ENCODE data around the gene PPP6R2. TPM values are rescaled to one million over a fixed set of nuclear protein-coding genes. Genes with fewer than 3 reads are reported as not detected.
A peak's percentile ranks its signal among the peaks of the same experiment; 100 is the strongest.

The PPP6R2 gene
- total and polyA plus RNA-seq, 5 experiments from 2014 or later = 13.3 to 104 (median 29.1) TPM

DNA sequence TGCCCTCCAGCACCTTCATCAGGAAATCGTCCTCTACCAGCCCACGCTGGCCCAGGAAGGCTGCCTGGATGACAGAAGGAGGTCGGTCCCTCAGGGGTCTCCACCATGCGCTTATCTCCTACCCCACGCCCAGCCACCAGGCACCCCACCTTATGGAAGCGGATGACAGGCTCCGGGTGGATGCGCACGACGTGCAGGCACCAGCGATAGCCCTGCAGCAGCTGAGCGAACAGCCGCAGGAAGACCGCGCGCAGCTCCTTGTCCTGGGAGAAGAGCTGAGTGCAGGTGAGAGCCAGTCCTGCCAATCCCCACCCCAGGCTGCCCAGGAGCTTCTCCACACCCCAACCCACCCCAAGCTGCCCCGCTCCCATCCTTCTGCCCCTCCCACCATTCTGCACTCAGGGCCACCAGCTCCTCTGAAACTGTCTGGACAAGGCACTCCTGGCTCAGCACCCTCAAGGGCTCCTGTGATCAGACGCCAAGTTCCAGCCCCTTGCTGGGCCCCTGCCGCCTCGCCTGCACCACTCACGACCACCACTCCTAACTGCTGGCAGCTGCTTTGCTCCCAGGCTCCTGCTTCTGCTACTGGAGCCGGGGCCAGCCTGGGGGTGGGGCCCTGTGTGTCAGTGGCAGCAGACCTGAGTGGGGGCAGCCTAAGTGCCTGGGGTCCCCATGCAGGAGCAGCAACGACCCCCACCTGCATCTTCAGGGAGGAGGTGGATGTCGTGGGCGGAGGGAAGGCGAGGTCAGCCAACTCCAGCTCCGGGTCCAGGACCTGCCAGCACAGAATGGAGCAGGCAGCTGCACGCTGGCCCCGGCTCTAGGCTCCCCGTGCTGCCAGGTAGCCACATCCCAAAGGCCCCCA lies 122.2 kb downstream of the PPP6R2 start:
- no peak for DNase-seq
- peaks cover 0 to 58% (median 8%) of the 10 kb centered on the region in 3 donors for H3K36me3 Mint-ChIP-seq
- ATAC-seq = no peak
- H3K27ac Mint-ChIP-seq = peak overlapping the region in 4 of 10 donors; percentile 57 to 95 (median 76)
- no peaks in the 10 kb centered on the region for H3K27me3 Mint-ChIP-seq
- peak overlapping the region in 1 of 10 donors; percentile 15 for H3K4me3 Mint-ChIP-seq
- H3K4me1 Mint-ChIP-seq = peaks cover 20 to 46% (median 37%) of the 10 kb centered on the region in 4 donors
- no peaks in the 10 kb centered on the region for H3K9me3 Mint-ChIP-seq
- POLR2A ChIA-PET = interaction anchor here (0.6 to 6.2 kb wide), 8 partner anchors 10 to 408 kb away, joined by 3 to 92 read pairs (median 6); partner anchors contain the start of genes ADM2 and SCO2

DNA sequence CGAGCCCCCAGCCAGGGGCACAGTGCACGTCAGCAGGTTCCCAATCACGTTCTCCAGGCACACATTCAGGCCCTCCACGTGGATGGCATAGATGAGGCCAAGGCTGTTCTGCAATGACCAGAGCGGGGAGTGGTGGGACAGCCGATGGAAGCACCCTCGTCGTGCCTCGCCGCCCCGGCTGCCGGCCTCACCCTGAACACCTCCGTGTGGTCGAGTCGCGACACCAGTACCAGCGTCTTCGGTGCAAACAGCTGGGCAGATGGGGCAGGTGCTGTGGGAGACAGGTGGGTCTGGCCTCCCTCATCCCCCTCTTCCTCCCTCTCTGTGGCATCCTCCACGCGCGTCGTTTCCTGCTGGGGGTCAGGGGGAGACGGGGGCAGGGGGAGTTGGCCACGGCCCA lies 124.2 kb downstream of the PPP6R2 start:
- ATAC-seq (no peak), DNase-seq (no peak)
- H3K4me3 Mint-ChIP-seq = peak overlapping the region in 9 of 10 donors; percentile 24 to 93 (median 60)
- POLR2A ChIA-PET = interaction anchor here (0.5 to 6.2 kb wide), 14 partner anchors 10 to 154 kb away, joined by 3 to 92 read pairs (median 7); partner anchors contain the start of genes ADM2, LMF2, NCAPH2 and SCO2
- no peaks in the 10 kb centered on the region for H3K27me3 Mint-ChIP-seq
- peak overlapping the region; percentile 86 to 96 (median 90) for H3K27ac Mint-ChIP-seq
- H3K4me1 Mint-ChIP-seq = peaks cover 28 to 65% (median 56%) of the 10 kb centered on the region in 4 donors
- peaks cover 0 to 44% (median 8%) of the 10 kb centered on the region in 3 donors for H3K36me3 Mint-ChIP-seq
- no peaks in the 10 kb centered on the region for H3K9me3 Mint-ChIP-seq

DNA sequence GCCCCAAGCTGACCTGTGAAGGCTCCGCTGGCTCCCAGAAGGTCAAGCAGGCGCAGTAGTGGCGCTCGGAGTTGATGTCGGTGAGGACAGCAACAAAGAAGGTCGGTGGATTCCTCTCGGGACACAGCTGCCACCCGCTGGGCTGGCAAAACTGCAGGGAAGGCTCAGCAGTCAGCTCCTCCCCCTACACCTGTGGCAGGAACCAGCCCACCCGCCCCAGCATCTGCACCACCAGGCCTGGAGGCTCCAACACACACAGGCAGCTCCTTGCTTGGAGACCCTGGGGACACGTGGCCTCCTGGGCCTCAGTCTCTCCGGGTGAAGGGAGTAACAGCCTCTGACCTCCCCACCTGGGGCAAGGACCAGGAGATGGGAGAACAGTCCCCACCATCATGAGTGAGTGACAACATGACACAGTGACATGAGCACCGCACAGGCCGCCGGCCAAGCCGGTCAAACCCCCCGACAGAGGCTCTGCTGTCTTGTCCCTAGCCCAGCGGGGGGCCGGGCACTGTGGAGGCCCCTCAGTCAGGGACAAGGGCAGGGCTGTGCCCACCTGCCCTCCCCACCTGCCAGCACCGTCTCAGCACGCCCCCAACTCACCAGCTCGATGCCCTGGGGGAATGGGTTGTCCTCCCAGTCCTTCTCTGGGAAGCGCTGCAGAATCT lies 124.8 kb downstream of the PPP6R2 start:
- POLR2A ChIA-PET = interaction anchor here (0.5 to 6.2 kb wide), 19 partner anchors 10 to 273 kb away, joined by 3 to 92 read pairs (median 8); partner anchors contain the start of genes ADM2, LMF2, NCAPH2 and SCO2
- ATAC-seq (no peak), DNase-seq (no peak)
- Mint-ChIP-seq H3K9me3 (no peaks in the 10 kb centered on the region), H3K36me3 (peaks cover 0 to 41% (median 8%) of the 10 kb centered on the region in 3 donors), H3K4me3 (peak overlapping the region; percentile 15 to 93 (median 70)), H3K27ac (peak overlapping the region; percentile 88 to 98 (median 94)), H3K27me3 (no peaks in the 10 kb centered on the region), H3K4me1 (peaks cover 31 to 71% (median 62%) of the 10 kb centered on the region in 4 donors)

DNA sequence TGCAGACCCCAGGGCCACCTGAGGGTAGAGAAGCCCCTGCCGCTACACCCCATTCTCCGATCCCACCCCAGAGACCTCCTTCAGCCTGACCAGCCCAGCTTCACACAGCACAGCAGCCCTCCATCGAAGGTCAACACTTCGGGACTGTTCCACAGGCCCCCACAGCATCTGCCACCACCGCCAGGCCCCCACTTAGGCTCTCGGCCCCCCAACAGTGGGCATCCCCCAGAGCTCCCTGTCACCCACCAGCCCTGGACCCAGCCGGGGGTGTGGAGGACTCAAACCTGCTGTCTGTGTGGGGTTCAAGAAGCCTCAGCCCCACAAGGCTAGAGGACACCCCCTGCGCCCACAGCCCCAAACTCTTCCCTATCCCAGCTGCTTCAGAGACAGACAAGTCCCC lies 125.5 kb downstream of the PPP6R2 start:
- Mint-ChIP-seq H3K4me1 (peaks cover 35 to 78% (median 69%) of the 10 kb centered on the region in 4 donors), H3K27ac (peak overlapping the region; percentile 88 to 98 (median 94)), H3K36me3 (peaks cover 0 to 38% (median 4%) of the 10 kb centered on the region in 3 donors), H3K27me3 (no peaks in the 10 kb centered on the region), H3K4me3 (peak overlapping the region; percentile 75 to 98 (median 86)), H3K9me3 (no peaks in the 10 kb centered on the region)
- POLR2A ChIA-PET = interaction anchor here (0.7 to 6.2 kb wide), 15 partner anchors 9 to 278 kb away, joined by 3 to 92 read pairs (median 9); partner anchors contain the start of genes ADM2, LMF2, NCAPH2 and SCO2
- ATAC-seq (no peak), DNase-seq (no peak)

DNA sequence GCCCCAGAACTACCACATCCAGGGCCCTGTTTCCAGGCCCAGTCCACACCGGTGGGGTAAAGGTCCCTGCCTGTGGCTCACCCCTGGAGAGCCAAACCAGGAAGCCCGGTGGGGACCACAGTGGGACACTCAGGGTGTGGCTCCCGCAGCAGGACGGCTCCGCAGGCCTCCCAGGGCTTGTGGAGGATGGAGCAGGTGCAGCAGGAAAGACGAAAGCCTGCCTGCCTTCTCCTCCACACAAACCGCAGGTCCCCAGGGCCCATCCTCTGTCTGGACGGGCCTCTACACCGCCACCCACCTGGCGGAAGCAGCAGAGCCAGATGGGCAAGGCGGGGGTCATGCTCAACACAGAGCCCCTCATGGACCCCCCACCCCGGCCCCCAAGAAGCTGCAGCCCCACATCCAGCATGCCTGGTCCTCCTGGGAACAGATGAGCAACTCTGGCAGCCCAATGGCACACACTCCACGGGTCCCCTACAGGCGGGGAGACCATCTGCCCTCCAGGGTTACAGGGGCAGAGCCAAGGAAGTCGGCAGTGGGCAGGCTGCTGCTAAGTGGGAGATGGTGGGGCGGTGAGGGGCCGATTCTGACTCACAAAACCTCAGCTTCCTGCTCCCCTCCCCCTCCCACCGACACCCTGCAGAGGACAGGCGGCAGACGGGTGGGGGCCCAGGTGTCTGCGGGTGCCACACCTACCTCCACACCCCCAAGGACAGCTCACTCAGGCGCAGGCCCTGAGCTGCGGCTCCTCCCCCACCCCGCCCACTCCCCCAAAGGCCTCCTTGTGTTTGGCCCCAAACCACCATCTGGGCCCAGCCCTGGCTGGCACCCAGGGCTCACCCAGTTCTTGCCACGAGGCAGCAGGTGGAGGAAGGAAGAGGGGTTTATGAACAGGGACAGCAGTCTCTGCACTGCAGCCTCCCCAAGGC lies 126.5 kb downstream of the PPP6R2 start:
- Mint-ChIP-seq H3K9me3 (peaks cover 0 to 2% (median 0%) of the 10 kb centered on the region in 9 donors), H3K36me3 (peaks cover 0 to 28% (median 2%) of the 10 kb centered on the region in 3 donors), H3K27me3 (no peaks in the 10 kb centered on the region), H3K4me3 (peak overlapping the region; percentile 75 to 98 (median 86)), H3K27ac (peak overlapping the region; percentile 88 to 98 (median 96)), H3K4me1 (peaks cover 40 to 86% (median 74%) of the 10 kb centered on the region in 4 donors)
- peak; percentile 78 to 87 for ATAC-seq
- DNase-seq = peak; percentile 87 to 100 (median 96)
- POLR2A ChIA-PET = interaction anchor here (0.5 to 6.2 kb wide), 34 partner anchors 8 to 385 kb away, joined by 3 to 92 read pairs (median 4); partner anchors contain the start of genes ADM2, LMF2, MIOX and NCAPH2

DNA sequence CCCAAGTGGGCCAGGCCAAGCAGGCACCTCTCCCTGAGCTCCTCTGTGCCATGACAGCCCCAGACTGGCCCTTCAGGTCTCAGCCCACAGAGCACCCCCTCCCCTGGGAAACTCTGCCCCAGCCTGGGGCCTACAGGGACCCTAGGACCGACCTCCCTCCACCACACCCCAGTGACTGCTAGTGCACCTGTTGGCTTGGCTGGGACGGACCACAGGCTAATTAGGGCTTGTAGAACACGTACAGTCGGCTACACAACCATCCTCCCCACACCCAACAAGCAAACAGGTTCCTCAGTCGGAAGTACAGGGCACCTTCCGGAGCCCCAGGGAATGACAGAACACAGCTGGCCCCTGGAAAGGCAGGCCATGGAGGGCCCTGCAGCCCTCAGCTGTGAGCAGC lies 127.4 kb downstream of the PPP6R2 start:
- POLR2A ChIA-PET = interaction anchor here (0.5 to 6.2 kb wide), 27 partner anchors 9 to 280 kb away, joined by 3 to 92 read pairs (median 5); partner anchors contain the start of genes ADM2, LMF2, NCAPH2 and SCO2
- Mint-ChIP-seq H3K27ac (peak overlapping the region; percentile 88 to 98 (median 96)), H3K27me3 (no peaks in the 10 kb centered on the region), H3K4me3 (peak overlapping the region; percentile 75 to 98 (median 86)), H3K4me1 (peaks cover 40 to 89% (median 77%) of the 10 kb centered on the region in 4 donors), H3K9me3 (peaks cover 0 to 2% (median 0%) of the 10 kb centered on the region in 9 donors), H3K36me3 (peaks cover 0 to 22% (median 2%) of the 10 kb centered on the region in 3 donors)
- DNase-seq (peak in 1 of 10 donors; percentile 5), ATAC-seq (no peak)

DNA sequence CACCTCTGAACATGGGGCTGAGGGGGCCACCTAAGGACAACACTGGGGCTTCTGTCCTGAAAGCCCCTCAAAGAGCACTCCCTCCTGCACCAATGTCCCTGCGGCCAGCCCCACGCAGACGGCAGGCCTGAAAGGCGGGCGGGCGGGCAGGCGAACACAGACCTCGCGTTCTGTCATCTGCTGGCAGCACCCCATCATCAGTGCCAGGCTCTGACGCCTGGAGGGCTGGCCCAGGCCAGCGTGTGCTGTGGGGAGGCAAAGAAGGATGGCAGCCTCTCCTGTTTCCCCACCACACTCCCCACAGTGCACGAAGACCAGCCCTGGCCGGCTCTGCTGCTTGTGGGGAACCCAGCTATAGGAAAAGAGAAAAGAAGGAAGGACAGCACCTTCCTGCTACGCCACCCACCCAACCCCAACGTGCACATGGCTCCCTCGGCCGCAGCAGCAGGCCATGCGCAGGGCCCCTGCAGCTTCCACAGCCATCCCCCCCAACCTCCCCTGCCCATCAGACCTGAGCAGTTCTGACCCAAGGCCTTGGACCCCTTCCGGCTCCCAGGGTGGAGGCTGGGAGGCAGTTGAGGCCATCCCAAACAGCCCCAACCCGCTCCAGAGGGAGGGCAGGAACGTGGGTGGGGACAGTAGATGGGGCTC lies 128.2 kb downstream of the PPP6R2 start:
- H3K4me3 Mint-ChIP-seq = peak overlapping the region; percentile 75 to 98 (median 86)
- POLR2A ChIA-PET = interaction anchor here (0.9 to 4.1 kb wide), 12 partner anchors 9 to 220 kb away, joined by 3 to 29 read pairs (median 6); partner anchors contain the start of genes ADM2, LMF2, NCAPH2 and SCO2

DNA sequence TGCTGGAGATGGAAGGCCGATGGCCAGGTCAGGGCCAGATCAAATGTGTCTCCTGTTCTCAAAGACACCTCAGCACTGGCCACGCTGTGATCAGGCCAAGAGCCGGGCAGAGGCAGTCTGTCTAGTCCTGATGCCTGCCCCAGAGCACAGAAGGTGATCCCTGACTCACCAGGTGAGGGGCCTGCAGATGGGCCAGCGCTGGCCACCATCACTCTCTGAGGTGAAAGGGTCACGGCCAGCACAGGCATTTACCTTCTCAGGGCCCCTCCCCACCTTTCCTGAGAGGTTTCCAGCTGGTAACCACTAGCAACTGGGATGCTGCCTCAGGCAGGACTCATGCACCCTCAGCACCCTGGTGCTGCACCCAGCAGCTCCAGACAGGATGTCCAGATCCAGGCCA lies 128.8 kb downstream of the PPP6R2 start:
- peak overlapping the region; percentile 66 to 98 (median 88) for H3K4me3 Mint-ChIP-seq
- POLR2A ChIA-PET = interaction anchor here (1.0 to 3.5 kb wide), 5 partner anchors 26 to 149 kb away, joined by 3 to 25 read pairs (median 5); partner anchors contain the start of genes LMF2 and NCAPH2

More for the DNA sequence above, 128.2 kb downstream of the PPP6R2 start:
- peak in 3 of 10 donors; percentile 21 to 54 (median 23) for DNase-seq
- H3K9me3 Mint-ChIP-seq = peaks cover 0 to 2% (median 0%) of the 10 kb centered on the region in 9 donors
- ATAC-seq = no peak
- peaks cover 38 to 85% (median 74%) of the 10 kb centered on the region in 4 donors for H3K4me1 Mint-ChIP-seq
- peak overlapping the region; percentile 88 to 98 (median 96) for H3K27ac Mint-ChIP-seq
- no peaks in the 10 kb centered on the region for H3K27me3 Mint-ChIP-seq
- peaks cover 0 to 16% (median 2%) of the 10 kb centered on the region in 3 donors for H3K36me3 Mint-ChIP-seq

DNA sequence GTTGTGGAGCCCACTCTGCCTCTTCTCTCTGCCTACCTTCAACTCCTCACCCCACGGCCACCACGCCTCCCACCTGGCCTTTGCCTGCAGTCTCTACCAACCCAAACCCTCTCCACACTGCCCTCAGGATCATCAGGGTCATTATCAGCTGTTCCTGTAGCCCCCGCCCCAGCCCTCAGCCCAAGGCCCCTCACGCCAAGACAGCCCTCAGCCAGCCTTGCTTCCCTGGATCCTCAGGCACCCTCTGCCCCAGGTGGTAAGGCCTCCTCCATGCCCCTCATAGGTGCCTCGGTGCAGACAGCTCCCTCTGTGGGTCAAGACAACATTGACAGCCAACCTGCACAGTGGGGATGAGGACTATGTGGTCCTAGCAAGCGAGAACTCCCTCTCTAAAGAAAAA lies 130.0 kb downstream of the PPP6R2 start:
- ATAC-seq = peak; percentile 9 to 11
- Mint-ChIP-seq H3K4me3 (peak overlapping the region; percentile 86 to 98 (median 94)), H3K9me3 (peaks cover 0 to 2% (median 0%) of the 10 kb centered on the region in 9 donors), H3K27ac (peak overlapping the region; percentile 89 to 98 (median 96)), H3K36me3 (peaks cover 0 to 9% (median 2%) of the 10 kb centered on the region in 3 donors), H3K27me3 (no peaks in the 10 kb centered on the region), H3K4me1 (peaks cover 28 to 67% (median 62%) of the 10 kb centered on the region in 4 donors)
- peak in 8 of 10 donors; percentile 47 to 77 (median 55) for DNase-seq
- POLR2A ChIA-PET = interaction anchor here (0.5 to 3.5 kb wide), 11 partner anchors 9 to 148 kb away, joined by 3 to 25 read pairs (median 4); partner anchors contain the start of genes LMF2, NCAPH2, SCO2 and SYCE3

More for the DNA sequence above, 128.8 kb downstream of the PPP6R2 start:
- ATAC-seq = no peak
- Mint-ChIP-seq H3K27me3 (no peaks in the 10 kb centered on the region), H3K27ac (peak overlapping the region in 9 of 10 donors; percentile 89 to 98 (median 96)), H3K9me3 (peaks cover 0 to 2% (median 0%) of the 10 kb centered on the region in 9 donors), H3K4me1 (peaks cover 33 to 78% (median 69%) of the 10 kb centered on the region in 4 donors), H3K36me3 (peaks cover 0 to 10% (median 2%) of the 10 kb centered on the region in 3 donors)
- DNase-seq = peak in 1 of 10 donors; percentile 3

All from naive thymus-derived CD8-positive, alpha-beta T cell (primary cell).